Lung (tissue), 12 donors: Measurements from ENCODE around the gene PPIG. TPM values are rescaled to one million over a fixed set of nuclear protein-coding genes. Genes with fewer than 3 reads are reported as not detected.
"Not testable (repeated sequence)": the region's sequence is repeated elsewhere in the genome, so short reads cannot be mapped to it uniquely, and the experiment has no call there.

Source experiments
- ATAC-seq: fragments of 200-7000 bp; cut with Tn5 transposase; one replicate; pipeline ENCODE4 v1.9.1; 2020; ENCODE audit warnings: moderate number of reproducible peaks; ENCODE audit not compliant: insufficient read depth, low FRiP score
- DNase-seq, 3 donors: peaks; one replicate each; pipeline ENCODE4 v3.0.0-alpha.2; 2013 to 2017
- H3K27ac ChIP-seq, 2 donors: one replicate each; pipeline ENCODE4 v1.5.1; 2013; ENCODE audit warnings: mild to moderate bottlenecking in 2 of 2, moderate library complexity in 2 of 2, control low read depth in 1 of 2, inconsistent platforms in 1 of 2, low read depth in 1 of 2, low read length in 1 of 2
- H3K27me3 ChIP-seq, 3 donors: one replicate each; pipeline ENCODE4 v1.5.1; 2013; ENCODE audit warnings: low read length in 2 of 3; ENCODE audit not compliant: control insufficient read depth in 3 of 3, insufficient read depth in 3 of 3
- H3K36me3 ChIP-seq, 4 donors: one replicate each; pipeline ENCODE4 v1.5.1; 2013; ENCODE audit warnings: low read length in 4 of 4, mild to moderate bottlenecking in 1 of 4, moderate library complexity in 1 of 4; ENCODE audit not compliant: control insufficient read depth in 4 of 4, insufficient read depth in 4 of 4
- H3K4me1 ChIP-seq, 5 donors: one replicate each; pipeline ENCODE4 v1.5.1; 2013; ENCODE audit warnings: low read length in 5 of 5, mild to moderate bottlenecking in 2 of 5, moderate library complexity in 1 of 5; ENCODE audit not compliant: control insufficient read depth in 5 of 5, insufficient read depth in 5 of 5
- H3K4me3 ChIP-seq: one replicate; pipeline ENCODE4 v1.5.1; 2013; ENCODE audit warnings: mild to moderate bottlenecking, control low read depth, moderate library complexity
- H3K9ac ChIP-seq, 2 donors: one replicate each; pipeline ENCODE4 v1.5.1; 2013; ENCODE audit warnings: low read length in 2 of 2, control low read depth in 1 of 2; ENCODE audit not compliant: insufficient read depth in 1 of 2
- H3K9me3 ChIP-seq, 4 donors: one replicate each; pipeline ENCODE4 v1.5.1; 2013; ENCODE audit warnings: low read length in 3 of 4, mild to moderate bottlenecking in 1 of 4, moderate library complexity in 1 of 4; ENCODE audit not compliant: control insufficient read depth in 4 of 4, insufficient read depth in 3 of 4
- CTCF ChIP-seq: IDR thresholded peaks from 2 replicates; pipeline ENCODE4 v1.5.1; 2012; ENCODE audit warnings: mild to moderate bottlenecking; ENCODE audit errors: control extremely low read depth, extremely low read depth
- WGBS, 2 donors: extraction: QIAGEN DNeasy Blood & Tissue Kit; methylation state at CpG; one replicate each; pipeline ENCODE4 v1.1.7; 2013; 5-methylcytosine and 5-hydroxymethylcytosine counted together
- polyA plus RNA-seq, 2 donors: library from polyadenylated mRNA; stranded (reverse); fragments of 200-250 nt; gene quantifications; one replicate each; pipeline ENCODE4 v1.2.1, GENCODE V29; 2013
- total RNA-seq, 2 donors: library from RNA; depleted of rRNA in 1 of 2; stranded (reverse); fragments of >200 nt in 1 of 2; gene quantifications; one replicate each; pipeline ENCODE4 v1.2.1, GENCODE V29; 2014 to 2021
- donor health status: control.
- donor health status: control.
- donor health status: Bipolar disorder and iron deficiency.
- donor health status: healthy.
- donor health status: DM: yes; HTN: yes; CAD: no.

Gene PPIG
- total and polyA plus RNA-seq, 4 donors = 26.2 to 56.1 (median 48.2) TPM

- WGBS, 2 donors = 75 to 78% methylated on average over 8 of the region's 8 CpGs
- no peaks in the 10 kb centered on the region for H3K27me3 ChIP-seq
- ATAC-seq (no peak), DNase-seq (no peak)
- H3K9ac ChIP-seq = no peak overlapping the region
- H3K9me3 ChIP-seq = no peaks in the 10 kb centered on the region
- no peak overlapping the region for H3K4me3 ChIP-seq
- no peak overlapping the region for H3K27ac ChIP-seq
- H3K4me1 ChIP-seq = peaks cover 0 to 11% (median 8%) of the 10 kb centered on the region in 5 donors
- H3K36me3 ChIP-seq = peaks cover 0 to 1% (median 0%) of the 10 kb centered on the region in 4 donors
- TF ChIP-seq CTCF = no peak
These were observed 6.7 kb downstream of the PPIG start for GRCh38 chr2:169590804-169591203.

- 75 to 91% methylated on average over 7 of the region's 7 CpGs for WGBS, 2 donors
- not testable (repeated sequence) for DNase-seq, H3K36me3 ChIP-seq, H3K4me3 ChIP-seq, H3K27me3 ChIP-seq, H3K9me3 ChIP-seq, H3K27ac ChIP-seq, ATAC-seq, H3K9ac ChIP-seq, H3K4me1 ChIP-seq
These were observed 12.4 kb downstream of the PPIG start for GRCh38 chr2:169596546-169596945.

- H3K36me3 ChIP-seq = peaks cover 0 to 1% (median 0%) of the 10 kb centered on the region in 4 donors
- DNase-seq (no peak), ATAC-seq (no peak)
- no peak for TF ChIP-seq CTCF
- no peak overlapping the region for H3K9ac ChIP-seq
- no peak overlapping the region for H3K4me3 ChIP-seq
- peaks cover 0 to 2% (median 0%) of the 10 kb centered on the region in 5 donors for H3K4me1 ChIP-seq
- 97 to 98% methylated on average over 2 of the region's 2 CpGs for WGBS, 2 donors
- H3K27me3 ChIP-seq = no peaks in the 10 kb centered on the region
- no peak overlapping the region for H3K27ac ChIP-seq
- no peaks in the 10 kb centered on the region for H3K9me3 ChIP-seq
These were observed 14.8 kb downstream of the PPIG start for GRCh38 chr2:169598982-169599381.

GRCh38 chr2:169599568-169599967 lies 15.4 kb downstream of the PPIG start:
- no peak for TF ChIP-seq CTCF
- Histone ChIP-seq H3K4me1 (peaks cover 0 to 2% (median 0%) of the 10 kb centered on the region in 5 donors), H3K27ac (no peak overlapping the region), H3K9me3 (no peaks in the 10 kb centered on the region), H3K27me3 (no peaks in the 10 kb centered on the region), H3K4me3 (no peak overlapping the region), H3K9ac (no peak overlapping the region), H3K36me3 (peaks cover 0 to 4% (median 1%) of the 10 kb centered on the region in 4 donors)
- ATAC-seq = no peak
- no peak for DNase-seq
